ENCODE data around the gene UGT2A2.

Gene UGT2A2

GRCh38 chr4:69576251-69576877 is 63.1 kb downstream of the UGT2A2 start:
- ATAC-seq = no peak
- no peak for DNase-seq

DNA sequence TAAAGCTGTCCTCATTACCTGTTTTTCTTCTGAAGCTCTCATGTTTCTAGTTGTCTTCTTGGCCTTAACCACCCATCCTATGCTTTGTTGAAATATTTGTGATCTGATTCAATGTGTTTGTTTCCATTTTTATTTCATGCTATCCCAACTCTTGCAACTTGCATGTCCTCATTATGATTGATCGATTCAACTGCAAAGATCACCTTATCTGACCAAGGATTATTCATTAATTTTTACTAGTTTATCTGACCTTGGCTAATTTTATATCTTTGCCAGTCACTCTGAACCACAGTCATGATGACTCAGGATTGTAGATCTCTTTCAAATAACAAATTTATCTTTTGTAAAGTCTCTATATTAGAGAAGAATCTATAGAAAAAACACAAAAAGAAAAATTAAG is 70.7 kb downstream of the UGT2A2 start:
- DNase-seq (no peak), ATAC-seq (no peak)

DNA sequence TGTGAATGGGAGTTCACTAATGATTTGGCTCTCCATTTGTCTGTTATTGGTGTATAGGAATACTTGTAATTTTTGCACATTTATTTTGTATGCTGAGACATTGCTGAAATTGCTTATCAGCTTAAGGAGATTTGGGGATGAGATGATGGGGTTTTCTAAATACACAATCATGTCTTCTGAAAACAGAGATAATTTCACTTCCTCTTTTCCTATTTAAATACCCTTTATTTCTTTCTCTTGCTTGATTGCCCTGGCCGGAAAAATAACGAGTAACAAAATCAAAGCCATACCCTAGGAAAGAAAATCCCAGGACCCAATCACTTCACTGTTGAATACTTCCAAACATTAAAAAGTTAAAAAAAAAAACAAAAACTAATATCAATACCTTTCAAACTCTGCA is 76.0 kb downstream of the UGT2A2 start:
- DNase-seq = no peak
- ATAC-seq = no peak

GRCh38 chr4:69549651-69550050 is 89.8 kb downstream of the UGT2A2 start:
- DNase-seq = no peak
- ATAC-seq = no peak

GRCh38 chr4:69546134-69546765 is 93.2 kb downstream of the UGT2A2 start:
- ATAC-seq = no peak

More at GRCh38 chr4:69546134-69546765, 93.2 kb downstream of the UGT2A2 start:
- no peak for DNase-seq
